Glutamatergic neuron (in vitro differentiated cells): ENCODE measurements around the gene NRXN3. TPM values are rescaled to one million over a fixed set of nuclear protein-coding genes. Genes with fewer than 3 reads are reported as not detected.
"Not testable (repeated sequence)": the region's sequence is repeated elsewhere in the genome, so short reads cannot be mapped to it uniquely, and the experiment has no call there.

Source experiments
- DNase-seq: peaks from one replicate; pipeline ENCODE4 v3.0.0; 2022
- H3K27ac Mint-ChIP-seq: one replicate; pipeline ENCODE4 v1.8.0; 2020; ENCODE audit warnings: mild to moderate bottlenecking, mixed read lengths, inconsistent platforms; ENCODE audit not compliant: unreplicated experiment
- H3K27me3 Mint-ChIP-seq: one replicate; pipeline ENCODE4 v1.8.0; 2020; ENCODE audit warnings: mild to moderate bottlenecking, moderate library complexity, mixed read lengths, inconsistent platforms; ENCODE audit not compliant: unreplicated experiment
- H3K36me3 Mint-ChIP-seq: one replicate; pipeline ENCODE4 v1.8.0; 2020; ENCODE audit warnings: mild to moderate bottlenecking, mixed read lengths, inconsistent platforms; ENCODE audit not compliant: unreplicated experiment
- H3K4me1 Mint-ChIP-seq: one replicate; pipeline ENCODE4 v1.8.0; 2020; ENCODE audit warnings: mild to moderate bottlenecking, low read depth, mixed read lengths, inconsistent platforms; ENCODE audit not compliant: unreplicated experiment
- H3K4me3 Mint-ChIP-seq: one replicate; pipeline ENCODE4 v1.8.0; 2020; ENCODE audit warnings: mild to moderate bottlenecking, mixed read lengths, inconsistent platforms; ENCODE audit not compliant: unreplicated experiment
- H3K9me3 Mint-ChIP-seq: one replicate; pipeline ENCODE4 v1.8.0; 2020; ENCODE audit warnings: mild to moderate bottlenecking, moderate library complexity, mixed read lengths, inconsistent platforms; ENCODE audit not compliant: unreplicated experiment
- total RNA-seq: library from RNA; stranded (reverse); fragmentation: NEBNext Ultra II Directional; extraction: Animal tissue kit (Norgen Biotek cat#: 25700); gene quantifications from one replicate; pipeline ENCODE4 v1.2.1, GENCODE V29; 2021; ENCODE audit not compliant: unreplicated experiment
- TF ChIP-seq, protein P1 (sequence below): fragments of 200-600 bp; sonication (generic); IDR thresholded peaks from one replicate; pipeline ENCODE4 v1.5.0; 2021; ENCODE audit not compliant: partially characterized antibody, unreplicated experiment

Gene NRXN3
- total RNA-seq, 1 donor from 2014 or later = 1.2 TPM

DNA sequence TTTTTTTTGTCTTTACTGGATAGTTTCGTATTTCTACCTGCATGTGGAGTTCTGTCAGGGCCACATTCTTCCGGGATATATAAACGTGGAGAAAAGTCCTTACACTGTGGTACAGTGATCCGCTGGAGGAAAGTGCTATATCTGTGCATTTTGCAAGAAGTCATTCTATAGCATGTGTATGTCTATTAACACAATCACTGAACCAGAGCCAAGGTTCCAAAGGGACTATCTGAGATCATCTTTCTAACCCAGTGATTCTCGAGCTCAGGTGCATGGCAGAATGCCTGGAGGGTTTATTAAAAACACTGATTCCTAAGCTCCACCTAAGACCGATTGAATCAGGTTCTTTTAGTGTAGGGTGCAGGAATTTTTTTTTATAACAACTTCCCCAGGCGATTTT lies 354.0 kb downstream of the NRXN3 start:
- Mint-ChIP-seq H3K36me3 (peaks cover 4% of the 10 kb centered on the region), H3K9me3 (no peaks in the 10 kb centered on the region), H3K27me3 (no peaks in the 10 kb centered on the region), H3K4me1 (peaks cover 4% of the 10 kb centered on the region), H3K4me3 (no peak overlapping the region), H3K27ac (no peak overlapping the region)
- TF ChIP-seq, protein P1, sequence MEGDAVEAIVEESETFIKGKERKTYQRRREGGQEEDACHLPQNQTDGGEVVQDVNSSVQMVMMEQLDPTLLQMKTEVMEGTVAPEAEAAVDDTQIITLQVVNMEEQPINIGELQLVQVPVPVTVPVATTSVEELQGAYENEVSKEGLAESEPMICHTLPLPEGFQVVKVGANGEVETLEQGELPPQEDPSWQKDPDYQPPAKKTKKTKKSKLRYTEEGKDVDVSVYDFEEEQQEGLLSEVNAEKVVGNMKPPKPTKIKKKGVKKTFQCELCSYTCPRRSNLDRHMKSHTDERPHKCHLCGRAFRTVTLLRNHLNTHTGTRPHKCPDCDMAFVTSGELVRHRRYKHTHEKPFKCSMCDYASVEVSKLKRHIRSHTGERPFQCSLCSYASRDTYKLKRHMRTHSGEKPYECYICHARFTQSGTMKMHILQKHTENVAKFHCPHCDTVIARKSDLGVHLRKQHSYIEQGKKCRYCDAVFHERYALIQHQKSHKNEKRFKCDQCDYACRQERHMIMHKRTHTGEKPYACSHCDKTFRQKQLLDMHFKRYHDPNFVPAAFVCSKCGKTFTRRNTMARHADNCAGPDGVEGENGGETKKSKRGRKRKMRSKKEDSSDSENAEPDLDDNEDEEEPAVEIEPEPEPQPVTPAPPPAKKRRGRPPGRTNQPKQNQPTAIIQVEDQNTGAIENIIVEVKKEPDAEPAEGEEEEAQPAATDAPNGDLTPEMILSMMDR = no peak
- DNase-seq = no peak

DNA sequence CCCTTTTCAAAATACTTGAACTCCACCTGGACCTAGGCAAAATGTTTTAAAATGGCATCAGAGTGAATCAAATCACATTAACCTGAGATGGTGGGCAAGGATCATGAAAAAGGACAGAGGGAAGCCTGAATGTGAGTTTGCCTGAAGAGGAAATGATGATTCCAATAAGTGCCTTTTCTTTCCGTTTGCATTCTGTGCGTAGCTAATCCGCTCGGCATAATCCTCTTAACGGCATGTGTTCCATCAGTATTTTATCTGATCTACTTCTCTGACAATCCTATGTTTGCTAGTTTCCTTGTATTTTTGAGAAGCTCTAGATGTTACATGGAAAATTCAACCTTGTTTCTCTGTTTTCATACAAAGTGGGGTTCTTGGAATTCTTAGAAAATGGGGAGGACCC lies 354.6 kb downstream of the NRXN3 start:
- Mint-ChIP-seq H3K9me3 (no peaks in the 10 kb centered on the region), H3K4me1 (peaks cover 4% of the 10 kb centered on the region), H3K36me3 (peaks cover 4% of the 10 kb centered on the region), H3K27me3 (peaks cover 2% of the 10 kb centered on the region), H3K4me3 (no peak overlapping the region), H3K27ac (no peak overlapping the region)
- TF ChIP-seq, protein P1 = no peak
- no peak for DNase-seq

DNA sequence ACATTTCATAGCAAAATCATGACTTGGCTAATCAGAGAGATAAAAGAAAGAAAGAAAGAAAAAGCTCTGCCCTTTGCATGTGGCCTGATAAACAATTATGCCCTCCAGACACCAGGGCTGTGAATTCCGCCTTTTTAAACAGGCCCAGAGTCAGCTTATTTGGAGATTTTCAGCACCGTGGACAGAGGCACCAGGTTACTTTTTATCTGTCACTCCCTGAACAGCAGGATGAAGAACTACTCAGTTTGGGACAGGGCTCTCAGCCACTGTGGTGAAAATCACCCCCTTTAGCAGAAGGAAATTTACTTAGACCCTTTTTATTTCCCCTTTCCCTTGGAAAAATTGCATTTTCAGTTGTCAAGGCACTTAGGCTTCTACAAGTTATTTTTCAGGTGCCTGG lies 359.9 kb downstream of the NRXN3 start:
- Mint-ChIP-seq H3K9me3 (no peaks in the 10 kb centered on the region), H3K36me3 (peaks cover 4% of the 10 kb centered on the region), H3K27ac (no peak overlapping the region), H3K4me1 (no peaks in the 10 kb centered on the region), H3K4me3 (no peak overlapping the region), H3K27me3 (peaks cover 2% of the 10 kb centered on the region)
- TF ChIP-seq, protein P1 = no peak
- DNase-seq = no peak

DNA sequence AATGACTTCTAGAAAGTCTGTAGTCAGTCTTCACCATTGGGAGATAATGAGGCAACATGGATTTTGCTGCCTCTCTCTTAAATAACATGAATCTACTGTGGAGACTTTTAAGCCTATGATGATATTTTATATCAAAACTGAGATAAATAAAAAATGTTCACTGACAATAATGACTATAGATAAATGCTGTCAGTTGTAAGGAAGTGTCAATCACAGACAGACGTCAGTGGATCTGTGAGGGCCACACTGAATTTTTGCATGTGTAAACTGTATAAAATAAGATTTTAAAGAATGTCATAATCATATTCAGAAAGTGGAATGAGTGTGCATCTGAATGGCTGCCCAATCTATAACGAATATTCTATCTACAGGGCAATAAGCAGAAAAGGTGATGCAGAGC lies 364.0 kb downstream of the NRXN3 start:
- Mint-ChIP-seq H3K27ac (no peak overlapping the region), H3K4me3 (no peak overlapping the region), H3K27me3 (peaks cover 2% of the 10 kb centered on the region), H3K4me1 (no peaks in the 10 kb centered on the region), H3K9me3 (no peaks in the 10 kb centered on the region), H3K36me3 (no peaks in the 10 kb centered on the region)
- TF ChIP-seq, protein P1 = no peak
- no peak for DNase-seq

DNA sequence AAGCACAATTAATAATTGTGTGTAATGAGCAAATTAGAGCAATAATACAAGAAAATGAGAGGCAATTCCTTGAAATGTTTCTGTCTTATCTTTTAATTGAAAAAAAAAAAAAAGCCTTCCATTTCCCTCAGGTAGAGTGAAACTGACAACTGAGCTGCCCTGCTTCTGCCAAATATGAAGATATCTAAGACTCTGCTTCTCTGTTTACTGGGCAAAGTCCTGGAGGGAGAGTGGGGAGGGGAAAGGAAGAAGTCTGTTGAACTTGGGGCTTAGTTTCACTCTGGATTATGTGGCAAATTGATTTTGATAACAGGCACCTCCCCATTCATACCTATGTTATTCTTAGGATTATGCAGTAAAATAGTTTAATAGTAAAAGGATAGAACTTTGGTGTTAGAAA lies 364.9 kb downstream of the NRXN3 start:
- no peaks in the 10 kb centered on the region for H3K4me1 Mint-ChIP-seq
- H3K27me3 Mint-ChIP-seq = no peaks in the 10 kb centered on the region
- no peaks in the 10 kb centered on the region for H3K9me3 Mint-ChIP-seq
- H3K36me3 Mint-ChIP-seq = no peaks in the 10 kb centered on the region
- no peak overlapping the region for H3K27ac Mint-ChIP-seq
- TF ChIP-seq, protein P1 = no peak
- no peak overlapping the region for H3K4me3 Mint-ChIP-seq
- DNase-seq = no peak

DNA sequence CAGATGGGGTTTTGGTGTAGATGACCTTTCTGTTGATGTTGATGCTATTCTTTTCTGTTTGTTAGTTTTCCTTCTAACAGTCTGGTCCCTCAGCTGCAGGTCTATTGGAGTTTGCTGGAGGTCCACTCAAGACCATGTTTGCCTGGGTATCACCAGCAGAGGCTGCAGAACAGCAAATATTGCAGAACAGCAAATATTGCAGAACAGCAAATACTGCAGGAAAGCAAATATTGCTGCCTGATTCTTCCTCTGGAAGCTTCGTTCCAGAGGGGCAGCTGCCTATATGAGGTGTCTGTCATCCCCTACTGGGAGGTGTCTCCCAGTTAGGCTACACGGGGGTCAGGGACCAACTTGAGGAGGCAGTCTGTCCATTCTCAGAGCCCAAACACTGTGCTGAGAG lies 371.6 kb downstream of the NRXN3 start:
- H3K4me3 Mint-ChIP-seq, H3K36me3 Mint-ChIP-seq, DNase-seq, H3K9me3 Mint-ChIP-seq, H3K27me3 Mint-ChIP-seq, H3K27ac Mint-ChIP-seq, H3K4me1 Mint-ChIP-seq: not testable (repeated sequence)
